GM23338 (cell line): ENCODE data around the gene LPP. TPM values are rescaled to one million over a fixed set of nuclear protein-coding genes. Genes with fewer than 3 reads are reported as not detected.

Experiments
- ATAC-seq: fragments of 200-7000 bp; cut with Tn5 transposase; 3 replicates; pipeline ENCODE4 v1.9.1; 2020
- DNase-seq: peaks from one replicate; pipeline ENCODE4 v3.0.0-alpha.2; 2015; ENCODE audit warnings: low spot score
- H2AFZ ChIP-seq: fragments of 200-600 bp; sonication (generic); 2 replicates; pipeline ENCODE4 v1.8.0; 2016; ENCODE audit warnings: antibody characterized with exemption, mild to moderate bottlenecking, moderate library complexity
- H3F3A ChIP-seq: fragments of 200-600 bp; sonication (generic); replicated peaks from 2 replicates; pipeline ENCODE4 v1.8.0; 2017; ENCODE audit warnings: antibody characterized with exemption, mixed run types, low read depth
- H3K27ac ChIP-seq: fragments of 200-600 bp; sonication (generic); 2 replicates; pipeline ENCODE4 v1.6.1; 2016; ENCODE audit warnings: low read depth
- H3K27me3 ChIP-seq: fragments of 200-600 bp; sonication (generic); 2 replicates; pipeline ENCODE4 v1.8.0; 2016; ENCODE audit warnings: mild to moderate bottlenecking, mixed run types, moderate library complexity; ENCODE audit not compliant: insufficient read depth
- H3K36me3 ChIP-seq: fragments of 200-600 bp; sonication (generic); 2 replicates; pipeline ENCODE4 v1.8.0; 2016; ENCODE audit warnings: mild to moderate bottlenecking; ENCODE audit not compliant: insufficient read depth
- H3K4me1 ChIP-seq: fragments of 200-600 bp; sonication (generic); 2 replicates; pipeline ENCODE4 v1.8.0; 2016; ENCODE audit warnings: mild to moderate bottlenecking, moderate library complexity; ENCODE audit not compliant: insufficient read depth
- H3K4me2 ChIP-seq: fragments of 200-600 bp; sonication (generic); 2 replicates; pipeline ENCODE4 v1.7.1; 2017; ENCODE audit warnings: mixed run types
- H3K4me3 ChIP-seq: fragments of 200-600 bp; sonication (generic); 2 replicates; pipeline ENCODE4 v1.6.1; 2016; ENCODE audit warnings: mixed run types
- H3K79me2 ChIP-seq: fragments of 200-600 bp; sonication (generic); replicated peaks from 2 replicates; pipeline ENCODE4 v1.8.0; 2017; ENCODE audit warnings: mild to moderate bottlenecking; ENCODE audit not compliant: insufficient read depth
- H3K9me2 ChIP-seq: fragments of 200-600 bp; sonication (generic); 2 replicates; pipeline ENCODE4 v1.8.0; 2017; ENCODE audit not compliant: insufficient read depth
- H4K20me1 ChIP-seq: fragments of 200-600 bp; sonication (generic); replicated peaks from 2 replicates; pipeline ENCODE4 v1.8.0; 2017; ENCODE audit warnings: mild to moderate bottlenecking; ENCODE audit not compliant: insufficient read depth
- H3K27ac Mint-ChIP-seq: 2 replicates; pipeline ENCODE4 v1.8.0; 2020; ENCODE audit warnings: inconsistent platforms, mild to moderate bottlenecking, moderate library complexity, mixed read lengths
- H3K27me3 Mint-ChIP-seq: 3 replicates; pipeline ENCODE4 v1.8.0; 2022; ENCODE audit warnings: low read depth, mild to moderate bottlenecking, moderate library complexity, mixed read lengths, inconsistent platforms; ENCODE audit not compliant: insufficient read depth, poor library complexity
- H3K36me3 Mint-ChIP-seq: 3 replicates; pipeline ENCODE4 v1.8.0; 2021; ENCODE audit warnings: low read depth, mild to moderate bottlenecking, inconsistent platforms, moderate library complexity, mixed read lengths
- H3K4me1 Mint-ChIP-seq: 3 replicates; pipeline ENCODE4 v1.8.0; 2020; ENCODE audit warnings: mild to moderate bottlenecking, inconsistent platforms, mixed read lengths
- H3K4me3 Mint-ChIP-seq: 3 replicates; pipeline ENCODE4 v1.8.0; 2021; ENCODE audit warnings: moderate library complexity, mild to moderate bottlenecking, inconsistent platforms, mixed read lengths
- H3K9me3 Mint-ChIP-seq: 3 replicates; pipeline ENCODE4 v1.8.0; 2020; ENCODE audit warnings: moderate library complexity, mild to moderate bottlenecking, inconsistent platforms, mixed read lengths
- CREB1 ChIP-seq: fragments of 250-450 bp; sonication (Bioruptor Pico); IDR thresholded peaks from 2 replicates; pipeline ENCODE4 v1.5.0; 2020; ENCODE audit warnings: low read depth, mild to moderate bottlenecking, moderate library complexity
- CTCF ChIP-seq, 2 experiments: fragments of 200-600 bp in 1 of 2; sonication (generic) in 1 of 2; conservative IDR thresholded peaks; 2 replicates each; pipeline versions ENCODE4 v1.5.1 to v1.6.1; 2016 to 2017; ENCODE audit warnings: antibody characterized with exemption in 2 of 2, low read depth in 2 of 2, mild to moderate bottlenecking in 2 of 2, moderate library complexity in 1 of 2
- ETS1 ChIP-seq: IDR thresholded peaks from 2 replicates; pipeline ENCODE4 v1.6.1; 2016; ENCODE audit warnings: antibody characterized with exemption
- EZH2phosphoT487 ChIP-seq: fragments of 200-600 bp; sonication (generic); IDR thresholded peaks from one replicate; pipeline ENCODE4 v1.8.1; 2018; ENCODE audit warnings: antibody characterized with exemption; ENCODE audit not compliant: unreplicated experiment
- NANOG ChIP-seq: IDR thresholded peaks from 2 replicates; pipeline ENCODE4 v1.6.1; 2016; ENCODE audit warnings: antibody characterized with exemption, borderline replicate concordance
- POLR2AphosphoS5 ChIP-seq: IDR thresholded peaks from 2 replicates; pipeline ENCODE4 v1.6.1; 2016; ENCODE audit warnings: antibody characterized with exemption, low read depth
- REST ChIP-seq: IDR thresholded peaks from one replicate; pipeline ENCODE4 v1.6.1; 2018; ENCODE audit warnings: antibody characterized with exemption; ENCODE audit not compliant: unreplicated experiment
- ZNF114 ChIP-seq: fragments of 250-450 bp; sonication (Bioruptor Pico); IDR thresholded peaks from 2 replicates; pipeline ENCODE4 v1.5.0; 2020; ENCODE audit warnings: mild to moderate bottlenecking, moderate library complexity
- ZNF331 ChIP-seq: fragments of 250-450 bp; sonication (Bioruptor Pico); IDR thresholded peaks from 2 replicates; pipeline ENCODE4 v1.5.0; 2020; ENCODE audit warnings: low read depth, mild to moderate bottlenecking, moderate library complexity
- ZNF462 ChIP-seq: fragments of 250-450 bp; sonication (Bioruptor Pico); IDR thresholded peaks from 2 replicates; pipeline ENCODE4 v1.5.0; 2020; ENCODE audit warnings: mild to moderate bottlenecking, moderate library complexity
- polyA plus RNA-seq: library from polyadenylated mRNA; unstranded; fragments of >200 nt; fragmentation: Nextera tagmentation; extraction: Ambion mirVana; gene quantifications from 2 replicates; pipeline ENCODE4 v1.2.1, GENCODE V29; 2016
- total RNA-seq: library from RNA; depleted of rRNA; stranded (reverse); fragments of >200 nt; shearing (Covaris generic); gene quantifications from 2 replicates; pipeline ENCODE4 v1.2.3, GENCODE V29; 2014

The LPP gene
- total and polyA plus RNA-seq, 2 experiments from 2014 or later = 23.0 to 35.2 TPM

- Histone ChIP-seq H3K27me3 (no peaks in the 10 kb centered on the region), H3K4me2 (no peak overlapping the region), H3K27ac (no peak overlapping the region), H4K20me1 (no peaks in the 10 kb centered on the region), H3K36me3 (no peaks in the 10 kb centered on the region), H3K4me3 (no peak overlapping the region), H3K9me2 (no peaks in the 10 kb centered on the region; the same call in 1 of the 2 replicates), H3K4me1 (peaks cover 20% of the 10 kb centered on the region), H2AFZ (no peak overlapping the region), H3K79me2 (no peaks in the 10 kb centered on the region), H3F3A (no peaks in the 10 kb centered on the region)
- DNase-seq (no peak), ATAC-seq (no peak)
- Mint-ChIP-seq H3K4me1 (peaks cover 16% of the 10 kb centered on the region), H3K36me3 (no peaks in the 10 kb centered on the region), H3K27ac (no peak overlapping the region), H3K9me3 (no peaks in the 10 kb centered on the region), H3K27me3 (no peaks in the 10 kb centered on the region), H3K4me3 (no peak overlapping the region)
- TF ChIP-seq EZH2phosphoT487 (no peak), REST (no peak), ZNF331 (CRISPR knock-in tag) (no peak), NANOG (no peak), CTCF (conservative IDR thresholded peaks at IDR 0.05; ENCODE audit: low read depth in 2 of 2) (no peak), CREB1 (CRISPR knock-in tag) (no peak), ZNF114 (CRISPR knock-in tag) (no peak), POLR2AphosphoS5 (no peak), ETS1 (no peak), ZNF462 (CRISPR knock-in tag) (no peak)
Measured at GRCh38 chr3:188516515-188516914, 362.6 kb downstream of the LPP start.
